ENCODE results near the gene ERVW-1.
A peak's percentile ranks its signal among the peaks of the same experiment; 100 is the strongest.
"Not testable (repeated sequence)": the region's sequence is repeated elsewhere in the genome, so short reads cannot be mapped to it uniquely, and the experiment has no call there.

Gene ERVW-1

GRCh38 chr7:92483624-92484023 lies 5.9 kb upstream of the ERVW-1 start:
- H3K27ac ChIP-seq (ENCODE audit: low read depth, low read length), result not testable (repeated sequence)
- no CpG with 5 or more reads among the region's 6 CpGs for WGBS (ENCODE audit: extremely low coverage, insufficient coverage, insufficient read length)

GRCh38 chr7:92479146-92479545 lies 1.4 kb upstream of the ERVW-1 start:
- WGBS (ENCODE audit: extremely low coverage, insufficient coverage, insufficient read length), result no CpG with 5 or more reads among the region's 4 CpGs
- not testable (repeated sequence) for H3K36me3 ChIP-seq (ENCODE audit: control insufficient read depth in 1 of 2, insufficient read depth in 2 of 2, low read length in 2 of 2); H3K18ac ChIP-seq (ENCODE audit: low read length); H2AFZ ChIP-seq (ENCODE audit: insufficient read depth, low read length, poor library complexity); H2BK5ac ChIP-seq (ENCODE audit: low read depth, low read length, poor library complexity); H3K9ac ChIP-seq (ENCODE audit: low read length); H3K14ac ChIP-seq (ENCODE audit: low read length); H3K9me3 ChIP-seq (ENCODE audit: insufficient read depth, low read depth, low read length); H3K79me1 ChIP-seq (ENCODE audit: low read length); H3K4me2 ChIP-seq (ENCODE audit: low read length); H4K8ac ChIP-seq (ENCODE audit: low read depth, low read length); H2BK120ac ChIP-seq (ENCODE audit: insufficient read depth, low read length, poor library complexity); H3K4ac ChIP-seq (ENCODE audit: low read depth, low read length); H3K4me1 ChIP-seq (ENCODE audit: control insufficient read depth in 1 of 2, insufficient read depth in 2 of 2, low read length in 2 of 2); H3K27me3 ChIP-seq (ENCODE audit: insufficient read depth, low read length); H3K23ac ChIP-seq (ENCODE audit: low read length); DNase-seq; H3K27ac ChIP-seq (ENCODE audit: low read depth, low read length); H4K12ac ChIP-seq (ENCODE audit: low read depth, low read length); H2AK5ac ChIP-seq (ENCODE audit: low read length); H2BK12ac ChIP-seq (ENCODE audit: low read length); H3K4me3 ChIP-seq (ENCODE audit: low read depth, low read length); H4K91ac ChIP-seq (ENCODE audit: low read depth, low read length); H3K79me2 ChIP-seq (ENCODE audit: control insufficient read depth, insufficient read depth, low read length, poor library complexity)

More at GRCh38 chr7:92483624-92484023, 5.9 kb upstream of the ERVW-1 start:
- not testable (repeated sequence) for H4K12ac ChIP-seq (ENCODE audit: low read depth, low read length); H2BK120ac ChIP-seq (ENCODE audit: insufficient read depth, low read length, poor library complexity); H3K14ac ChIP-seq (ENCODE audit: low read length); H3K4ac ChIP-seq (ENCODE audit: low read depth, low read length); H3K4me2 ChIP-seq (ENCODE audit: low read length); H3K4me3 ChIP-seq (ENCODE audit: low read depth, low read length); H3K18ac ChIP-seq (ENCODE audit: low read length); H4K91ac ChIP-seq (ENCODE audit: low read depth, low read length); H2AFZ ChIP-seq (ENCODE audit: insufficient read depth, low read length, poor library complexity); H3K79me1 ChIP-seq (ENCODE audit: low read length); H3K79me2 ChIP-seq (ENCODE audit: control insufficient read depth, insufficient read depth, low read length, poor library complexity); H3K27me3 ChIP-seq (ENCODE audit: insufficient read depth, low read length); H2AK5ac ChIP-seq (ENCODE audit: low read length); H4K8ac ChIP-seq (ENCODE audit: low read depth, low read length); H2BK12ac ChIP-seq (ENCODE audit: low read length); H3K4me1 ChIP-seq (ENCODE audit: control insufficient read depth in 1 of 2, insufficient read depth in 2 of 2, low read length in 2 of 2); H3K36me3 ChIP-seq (ENCODE audit: control insufficient read depth in 1 of 2, insufficient read depth in 2 of 2, low read length in 2 of 2); H2BK5ac ChIP-seq (ENCODE audit: low read depth, low read length, poor library complexity); H3K9me3 ChIP-seq (ENCODE audit: insufficient read depth, low read depth, low read length); H3K23ac ChIP-seq (ENCODE audit: low read length); H3K9ac ChIP-seq (ENCODE audit: low read length); DNase-seq

- H3K23ac ChIP-seq (ENCODE audit: low read length), result no peak overlapping the region
- no peak overlapping the region for H2BK120ac ChIP-seq (ENCODE audit: insufficient read depth, low read length, poor library complexity)
- H2BK12ac ChIP-seq (ENCODE audit: low read length), result no peak overlapping the region
- H4K91ac ChIP-seq (ENCODE audit: low read depth, low read length), result peak overlapping the region; percentile 3
- no peaks in the 10 kb centered on the region for H3K27me3 ChIP-seq (ENCODE audit: insufficient read depth, low read length)
- no peak overlapping the region for H3K4ac ChIP-seq (ENCODE audit: low read depth, low read length)
- no peak overlapping the region for H4K12ac ChIP-seq (ENCODE audit: low read depth, low read length)
- peaks cover under 1% of the 10 kb centered on the region for H3K79me1 ChIP-seq (ENCODE audit: low read length)
- no peak overlapping the region for H4K8ac ChIP-seq (ENCODE audit: low read depth, low read length)
- no CpG with 5 or more reads among the region's 4 CpGs for WGBS (ENCODE audit: extremely low coverage, insufficient coverage, insufficient read length)
- no peak overlapping the region for H3K18ac ChIP-seq (ENCODE audit: low read length)
- no peaks in the 10 kb centered on the region for H3K36me3 ChIP-seq (ENCODE audit: control insufficient read depth in 1 of 2, insufficient read depth in 2 of 2, low read length in 2 of 2)
- H3K9me3 ChIP-seq (ENCODE audit: insufficient read depth, low read depth, low read length), result no peaks in the 10 kb centered on the region
- H2AFZ ChIP-seq (ENCODE audit: insufficient read depth, low read length, poor library complexity), result no peak overlapping the region
- H3K9ac ChIP-seq (ENCODE audit: low read length), result no peak overlapping the region
- no peak overlapping the region for H3K4me3 ChIP-seq (ENCODE audit: low read depth, low read length)
- peaks cover 5 to 7% of the 10 kb centered on the region in 2 experiments for H3K4me1 ChIP-seq (ENCODE audit: control insufficient read depth in 1 of 2, insufficient read depth in 2 of 2, low read length in 2 of 2)
- no peak overlapping the region for H3K4me2 ChIP-seq (ENCODE audit: low read length)
- DNase-seq, result no peak
- H3K79me2 ChIP-seq (ENCODE audit: control insufficient read depth, insufficient read depth, low read length, poor library complexity), result no peaks in the 10 kb centered on the region
- H2AK5ac ChIP-seq (ENCODE audit: low read length), result no peak overlapping the region
- H3K14ac ChIP-seq (ENCODE audit: low read length), result no peak overlapping the region
- H3K27ac ChIP-seq (ENCODE audit: low read depth, low read length), result no peak overlapping the region
- H2BK5ac ChIP-seq (ENCODE audit: low read depth, low read length, poor library complexity), result no peak overlapping the region
Measured at GRCh38 chr7:92478711-92479110, 965 bp upstream of the ERVW-1 start.

GRCh38 chr7:92478095-92478494 lies 349 bp upstream of the ERVW-1 start:
- Histone ChIP-seq H2AK5ac (ENCODE audit: low read length) (no peak overlapping the region), H3K4me3 (ENCODE audit: low read depth, low read length) (no peak overlapping the region), H3K4ac (ENCODE audit: low read depth, low read length) (no peak overlapping the region), H3K79me2 (ENCODE audit: control insufficient read depth, insufficient read depth, low read length, poor library complexity) (no peaks in the 10 kb centered on the region), H3K14ac (ENCODE audit: low read length) (no peak overlapping the region), H2BK120ac (ENCODE audit: insufficient read depth, low read length, poor library complexity) (no peak overlapping the region), H3K4me1 (ENCODE audit: control insufficient read depth in 1 of 2, insufficient read depth in 2 of 2, low read length in 2 of 2) (peaks cover 7 to 9% of the 10 kb centered on the region in 2 experiments), H3K79me1 (ENCODE audit: low read length) (peaks cover 2% of the 10 kb centered on the region), H3K9ac (ENCODE audit: low read length) (no peak overlapping the region), H4K8ac (ENCODE audit: low read depth, low read length) (no peak overlapping the region), H3K18ac (ENCODE audit: low read length) (no peak overlapping the region), H3K27ac (ENCODE audit: low read depth, low read length) (peak overlapping the region; percentile 19), H3K9me3 (ENCODE audit: insufficient read depth, low read depth, low read length) (no peaks in the 10 kb centered on the region), H3K27me3 (ENCODE audit: insufficient read depth, low read length) (no peaks in the 10 kb centered on the region), H3K36me3 (ENCODE audit: control insufficient read depth in 1 of 2, insufficient read depth in 2 of 2, low read length in 2 of 2) (no peaks in the 10 kb centered on the region), H3K4me2 (ENCODE audit: low read length) (no peak overlapping the region), H3K23ac (ENCODE audit: low read length) (no peak overlapping the region), H4K12ac (ENCODE audit: low read depth, low read length) (no peak overlapping the region), H2BK5ac (ENCODE audit: low read depth, low read length, poor library complexity) (no peak overlapping the region), H2AFZ (ENCODE audit: insufficient read depth, low read length, poor library complexity) (no peak overlapping the region), H2BK12ac (ENCODE audit: low read length) (no peak overlapping the region), H4K91ac (ENCODE audit: low read depth, low read length) (peak overlapping the region; percentile 78)
- DNase-seq, result peak; percentile 97 to 98
- no CpG with 5 or more reads among the region's 9 CpGs for WGBS (ENCODE audit: extremely low coverage, insufficient coverage, insufficient read length)

All from trophoblast cell (in vitro differentiated cells and primary cell).